Peyer's patch (tissue), 4 donors: Measurements from ENCODE around the gene IL10RB.

ENCODE experiments used
- CTCF ChIP-seq, 6 experiments: fragments of 450-650 bp in 4 of 6; fragments of 200-600 bp in 2 of 6; sonication (generic) in 1 of 6; IDR thresholded peaks; one replicate each; pipeline ENCODE4 v1.5.1; 2017 to 2019; ENCODE audit warnings: antibody characterized with exemption in 6 of 6, mild to moderate bottlenecking in 3 of 6, moderate library complexity in 1 of 6
- POLR2A ChIP-seq, 2 donors: fragments of 450-650 bp; IDR thresholded peaks; one replicate each; pipeline ENCODE4 v1.5.1; 2017; ENCODE audit warnings: antibody characterized with exemption in 2 of 2, mild to moderate bottlenecking in 2 of 2, moderate library complexity in 2 of 2

- TF ChIP-seq POLR2A (IDR thresholded peaks at IDR 0.05) = no peak
- TF ChIP-seq CTCF (IDR thresholded peaks at IDR 0.05) = no peak
These were observed 10.1 kb upstream of the IL10RB start for GRCh38 chr21:33256019-33256418.
